H9 (cell line): ENCODE results near the gene DCLK2. TPM values are rescaled to one million over a fixed set of nuclear protein-coding genes. Genes with fewer than 3 reads are reported as not detected.

Experiments
- DNase-seq: peaks from one replicate; pipeline ENCODE4 v3.0.0-alpha.2; 2017
- H2AFZ ChIP-seq: one replicate; pipeline ENCODE4 v1.6.1; 2013; ENCODE audit warnings: mild to moderate bottlenecking, low read length, control low read depth, moderate library complexity
- H2AK5ac ChIP-seq: 2 replicates; pipeline ENCODE4 v1.6.1; 2013; ENCODE audit warnings: low read length, control low read depth, mixed read lengths; ENCODE audit not compliant: insufficient read length
- H2BK120ac ChIP-seq: one replicate; pipeline ENCODE4 v1.6.1; 2013; ENCODE audit warnings: low read depth, mild to moderate bottlenecking, low read length, control low read depth, inconsistent platforms; ENCODE audit not compliant: poor library complexity, severe bottlenecking
- H2BK12ac ChIP-seq: 2 replicates; pipeline ENCODE4 v1.6.1; 2013; ENCODE audit warnings: low read length, control low read depth, mixed read lengths, low read depth; ENCODE audit not compliant: insufficient read length
- H2BK15ac ChIP-seq: 2 replicates; pipeline ENCODE4 v1.6.1; 2013; ENCODE audit warnings: low read depth, low read length, control low read depth
- H2BK20ac ChIP-seq: one replicate; pipeline ENCODE4 v1.6.1; 2013; ENCODE audit warnings: low read depth, mild to moderate bottlenecking, low read length, control low read depth, inconsistent platforms; ENCODE audit not compliant: poor library complexity, severe bottlenecking
- H2BK5ac ChIP-seq: 2 replicates; pipeline ENCODE4 v1.6.1; 2013; ENCODE audit warnings: low read length, control low read depth, mixed read lengths; ENCODE audit not compliant: insufficient read length
- H3K14ac ChIP-seq: 2 replicates; pipeline ENCODE4 v1.6.1; 2013; ENCODE audit warnings: low read length, control low read depth; ENCODE audit not compliant: insufficient read depth
- H3K18ac ChIP-seq: 2 replicates; pipeline ENCODE4 v1.6.1; 2013; ENCODE audit warnings: low read depth, mild to moderate bottlenecking, mixed read lengths, low read length, control low read depth; ENCODE audit not compliant: insufficient read length
- H3K23ac ChIP-seq: 2 replicates; pipeline ENCODE4 v1.6.1; 2013; ENCODE audit warnings: low read length, control low read depth, mixed read lengths, low read depth; ENCODE audit not compliant: insufficient read length
- H3K23me2 ChIP-seq: 2 replicates; pipeline ENCODE4 v1.6.1; 2013; ENCODE audit warnings: low read depth, mild to moderate bottlenecking, mixed read lengths, low read length, control low read depth; ENCODE audit not compliant: insufficient read length, poor library complexity, severe bottlenecking
- H3K27ac ChIP-seq: 2 replicates; pipeline ENCODE4 v1.5.1; 2013; ENCODE audit warnings: low read length, control low read depth, mixed read lengths, low read depth; ENCODE audit not compliant: insufficient read length
- H3K27me3 ChIP-seq: 2 replicates; pipeline ENCODE4 v1.6.1; 2013; ENCODE audit warnings: low read length, control low read depth, inconsistent platforms; ENCODE audit not compliant: insufficient read depth
- H3K4ac ChIP-seq: 2 replicates; pipeline ENCODE4 v1.6.1; 2013; ENCODE audit warnings: low read depth, mild to moderate bottlenecking, control low read depth, inconsistent platforms, low read length, moderate library complexity
- H3K4me1 ChIP-seq: 2 replicates; pipeline ENCODE4 v1.6.1; 2013; ENCODE audit warnings: low read length, control low read depth, inconsistent platforms; ENCODE audit not compliant: insufficient read depth
- H3K4me2 ChIP-seq: 2 replicates; pipeline ENCODE4 v1.6.1; 2013; ENCODE audit warnings: low read length, control low read depth, mixed read lengths; ENCODE audit not compliant: insufficient read length, insufficient read depth
- H3K56ac ChIP-seq: 2 replicates; pipeline ENCODE4 v1.6.1; 2013; ENCODE audit warnings: low read depth, mild to moderate bottlenecking, mixed read lengths, low read length, control low read depth; ENCODE audit not compliant: insufficient read length
- H3K79me1 ChIP-seq: 2 replicates; pipeline ENCODE4 v1.6.1; 2013; ENCODE audit warnings: low read depth, mild to moderate bottlenecking, moderate library complexity, low read length, control low read depth, inconsistent platforms; ENCODE audit not compliant: insufficient read depth, poor library complexity, severe bottlenecking
- H3K79me2 ChIP-seq: 2 replicates; pipeline ENCODE4 v1.6.1; 2013; ENCODE audit warnings: low read length, control low read depth, inconsistent platforms; ENCODE audit not compliant: insufficient read depth
- H3K9ac ChIP-seq: 2 replicates; pipeline ENCODE4 v1.6.1; 2013; ENCODE audit warnings: low read length, control low read depth, mixed read lengths; ENCODE audit not compliant: insufficient read length; ENCODE audit errors: extremely low read depth
- H3K9me3 ChIP-seq: one replicate; pipeline ENCODE4 v1.6.1; 2013; ENCODE audit warnings: low read depth, low read length, inconsistent platforms; ENCODE audit not compliant: control insufficient read depth
- H3T11ph ChIP-seq: one replicate; pipeline ENCODE4 v1.6.1; 2013; ENCODE audit warnings: mild to moderate bottlenecking, low read length, control low read depth, inconsistent platforms
- H4K20me1 ChIP-seq: one replicate; pipeline ENCODE4 v1.6.1; 2013; ENCODE audit not compliant: control insufficient read depth, insufficient read length, insufficient read depth
- H4K5ac ChIP-seq: 2 replicates; pipeline ENCODE4 v1.6.1; 2013; ENCODE audit warnings: low read depth, mild to moderate bottlenecking, mixed read lengths, low read length, control low read depth; ENCODE audit not compliant: insufficient read length
- H4K8ac ChIP-seq: replicated peaks from 2 replicates; pipeline ENCODE4 v1.6.1; 2013; ENCODE audit warnings: low read length, control low read depth, mixed read lengths, low read depth; ENCODE audit not compliant: insufficient read length
- H4K91ac ChIP-seq: 2 replicates; pipeline ENCODE4 v1.6.1; 2013; ENCODE audit warnings: low read depth, mild to moderate bottlenecking, moderate library complexity, mixed read lengths, low read length, control low read depth; ENCODE audit not compliant: insufficient read length
- H3K27ac Mint-ChIP-seq, 3 experiments: 2 replicates in 2 of 3; 3 replicates in 1 of 3; pipeline ENCODE4 v1.8.0; 2020 to 2021; ENCODE audit warnings: mixed read lengths in 3 of 3, mild to moderate bottlenecking in 1 of 3, moderate library complexity in 1 of 3
- H3K27me3 Mint-ChIP-seq: 2 replicates; pipeline ENCODE4 v1.8.0; 2021; ENCODE audit warnings: low read depth, mild to moderate bottlenecking, moderate library complexity, mixed read lengths
- H3K36me3 Mint-ChIP-seq, 3 experiments: 2 replicates in 2 of 3; 3 replicates in 1 of 3; pipeline ENCODE4 v1.8.0; 2020 to 2021; ENCODE audit warnings: low read depth in 3 of 3, mixed read lengths in 3 of 3; ENCODE audit not compliant: insufficient read depth in 1 of 3
- H3K4me1 Mint-ChIP-seq, 2 experiments: 2 replicates each; pipeline ENCODE4 v1.8.0; 2020; ENCODE audit warnings: mixed read lengths in 2 of 2
- H3K4me3 Mint-ChIP-seq, 2 experiments: 2 replicates in 1 of 2; 3 replicates in 1 of 2; pipeline ENCODE4 v1.8.0; 2020 to 2021; ENCODE audit warnings: mild to moderate bottlenecking in 2 of 2, mixed read lengths in 2 of 2, moderate library complexity in 1 of 2
- H3K9me3 Mint-ChIP-seq, 2 experiments: 2 replicates in 1 of 2; 3 replicates in 1 of 2; pipeline ENCODE4 v1.8.0; 2020; ENCODE audit warnings: mild to moderate bottlenecking in 2 of 2, mixed read lengths in 2 of 2, moderate library complexity in 1 of 2
- CTCF ChIP-seq: fragments of 200-600 bp; sonication (generic); conservative IDR thresholded peaks from 3 replicates; pipeline ENCODE4 v1.8.0; 2021; ENCODE audit warnings: antibody characterized with exemption, mild to moderate bottlenecking
- WGBS: extraction: QIAGEN DNeasy Blood & Tissue Kit; methylation state at CpG from one replicate; pipeline ENCODE4 v1.1.7; 2013; ENCODE audit warnings: missing lambda C conversion rate, low lambda C conversion rate, mixed read lengths; ENCODE audit not compliant: insufficient read length; ENCODE audit errors: extremely low coverage; 5-methylcytosine and 5-hydroxymethylcytosine counted together
- total RNA-seq: library from RNA; stranded (reverse); gene quantifications from 2 replicates; pipeline ENCODE4 v1.2.1, GENCODE V29; 2021

The DCLK2 gene
- total RNA-seq, 1 experiment from 2014 or later = 0.33 TPM

GRCh38 chr4:150250998-150251651 is 172.9 kb downstream of the DCLK2 start:
- Histone ChIP-seq H3K23ac (no peak overlapping the region), H4K91ac (no peak overlapping the region), H3K27me3 (no peaks in the 10 kb centered on the region), H2BK20ac (no peak overlapping the region), H3K9me3 (no peaks in the 10 kb centered on the region), H2AK5ac (no peak overlapping the region), H3K4me1 (peaks cover 3% of the 10 kb centered on the region), H3K79me1 (no peaks in the 10 kb centered on the region), H3K9ac (no peak overlapping the region), H2BK120ac (no peak overlapping the region), H3K4ac (no peak overlapping the region), H4K5ac (no peak overlapping the region), H3K56ac (no peak overlapping the region), H2BK15ac (no peak overlapping the region), H2AFZ (no peak overlapping the region), H3K18ac (no peak overlapping the region), H3T11ph (no peak overlapping the region), H3K79me2 (no peaks in the 10 kb centered on the region), H4K20me1 (no peaks in the 10 kb centered on the region), H3K23me2 (no peaks in the 10 kb centered on the region), H2BK12ac (no peak overlapping the region), H4K8ac (no peak overlapping the region), H2BK5ac (no peak overlapping the region), H3K4me2 (no peak overlapping the region), H3K27ac (no peak overlapping the region), H3K14ac (no peak overlapping the region)
- Mint-ChIP-seq H3K9me3 (peaks cover 3 to 4% of the 10 kb centered on the region in 2 experiments; a peak in 2 of 5 replicates), H3K4me3 (no peak overlapping the region), H3K36me3 (peaks cover 0 to 4% (median 0%) of the 10 kb centered on the region in 3 experiments; a peak in 1 of 7 replicates), H3K4me1 (peaks cover 28 to 33% of the 10 kb centered on the region in 2 experiments), H3K27me3 (no peaks in the 10 kb centered on the region; the same call in 1 of the 2 replicates), H3K27ac (no peak overlapping the region)
- no peak for TF ChIP-seq CTCF
- no peak for DNase-seq
- WGBS = no CpG with 5 or more reads among the region's 4 CpGs
